Measurements from ENCODE around the gene PFKL.

Gene PFKL

DNA sequence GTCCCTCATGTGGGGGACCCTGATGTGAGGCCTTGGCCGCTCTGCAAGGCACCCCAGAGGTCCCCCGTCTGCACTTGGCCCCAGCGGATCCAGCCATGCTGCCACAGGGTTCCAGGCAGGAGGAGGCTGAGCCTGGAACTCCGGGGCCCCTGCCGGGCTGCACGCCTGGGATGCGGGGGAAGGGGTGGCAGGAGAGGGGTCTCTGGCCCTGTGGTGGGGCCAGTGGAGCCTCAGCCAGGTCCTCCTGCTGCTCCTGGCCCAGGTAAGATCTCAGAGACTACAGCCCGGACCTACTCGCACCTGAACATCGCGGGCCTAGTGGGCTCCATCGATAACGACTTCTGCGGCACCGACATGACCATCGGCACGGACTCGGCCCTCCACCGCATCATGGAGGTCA, 12.9 kb downstream of the PFKL start:
- in situ Hi-C loops (cut with MboI; ENCODE audit: low pct_unique_long_range_greater_than_20kb, low sequenced_read_pairs, unreplicated experiment) = no loop called here
- no peak for DNase-seq (ENCODE audit: low spot score)
- TF ChIP-seq, protein P1, sequence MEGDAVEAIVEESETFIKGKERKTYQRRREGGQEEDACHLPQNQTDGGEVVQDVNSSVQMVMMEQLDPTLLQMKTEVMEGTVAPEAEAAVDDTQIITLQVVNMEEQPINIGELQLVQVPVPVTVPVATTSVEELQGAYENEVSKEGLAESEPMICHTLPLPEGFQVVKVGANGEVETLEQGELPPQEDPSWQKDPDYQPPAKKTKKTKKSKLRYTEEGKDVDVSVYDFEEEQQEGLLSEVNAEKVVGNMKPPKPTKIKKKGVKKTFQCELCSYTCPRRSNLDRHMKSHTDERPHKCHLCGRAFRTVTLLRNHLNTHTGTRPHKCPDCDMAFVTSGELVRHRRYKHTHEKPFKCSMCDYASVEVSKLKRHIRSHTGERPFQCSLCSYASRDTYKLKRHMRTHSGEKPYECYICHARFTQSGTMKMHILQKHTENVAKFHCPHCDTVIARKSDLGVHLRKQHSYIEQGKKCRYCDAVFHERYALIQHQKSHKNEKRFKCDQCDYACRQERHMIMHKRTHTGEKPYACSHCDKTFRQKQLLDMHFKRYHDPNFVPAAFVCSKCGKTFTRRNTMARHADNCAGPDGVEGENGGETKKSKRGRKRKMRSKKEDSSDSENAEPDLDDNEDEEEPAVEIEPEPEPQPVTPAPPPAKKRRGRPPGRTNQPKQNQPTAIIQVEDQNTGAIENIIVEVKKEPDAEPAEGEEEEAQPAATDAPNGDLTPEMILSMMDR (IDR thresholded peaks at IDR 0.05; ENCODE audit: extremely low read depth, insufficient read depth, missing control alignments) = no peak

DNA sequence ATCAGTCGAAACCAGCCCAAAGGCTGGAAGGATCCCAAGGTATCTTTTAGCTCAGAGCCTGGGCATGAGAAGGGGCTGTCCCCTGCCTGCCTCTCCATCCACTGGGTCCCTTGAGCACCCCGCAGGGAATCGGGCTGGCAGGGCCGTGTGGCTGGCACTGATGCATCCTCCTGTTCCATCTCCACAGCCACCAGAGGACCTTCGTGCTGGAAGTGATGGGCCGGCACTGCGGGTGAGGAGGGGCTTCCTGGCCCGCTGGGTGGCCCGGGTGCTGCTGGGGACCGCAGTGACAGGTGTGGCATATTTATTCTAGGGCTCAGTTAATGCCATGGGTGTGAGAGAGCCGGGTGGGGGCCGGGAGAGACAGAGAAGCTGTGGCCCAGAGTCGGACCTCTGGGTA, 13.6 kb downstream of the PFKL start:
- no peak for DNase-seq (ENCODE audit: low spot score)
- in situ Hi-C loops (cut with MboI; ENCODE audit: low pct_unique_long_range_greater_than_20kb, low sequenced_read_pairs, unreplicated experiment) = no loop called here
- TF ChIP-seq, protein P1 (IDR thresholded peaks at IDR 0.05; ENCODE audit: extremely low read depth, insufficient read depth, missing control alignments) = no peak

DNA sequence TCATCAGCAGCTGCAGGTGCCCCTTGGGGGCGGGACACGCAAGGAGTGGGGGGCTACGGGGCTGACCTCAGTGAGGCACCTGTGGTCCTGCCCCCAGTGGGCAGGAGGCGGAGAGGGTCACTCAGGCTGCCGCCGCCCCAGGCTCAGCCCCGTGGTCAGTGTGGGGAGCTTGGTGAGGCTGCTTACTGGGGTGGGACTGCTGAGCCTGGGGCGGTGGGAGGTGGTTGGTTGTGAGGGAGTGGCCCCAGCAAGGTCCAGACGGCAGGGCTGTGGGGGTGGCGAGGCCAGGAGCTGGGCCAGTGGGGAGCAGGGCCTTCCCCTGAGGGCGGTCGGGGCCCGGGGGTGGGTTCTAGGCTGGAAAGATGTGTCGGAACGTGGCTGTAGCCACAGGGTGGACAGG, 14.3 kb downstream of the PFKL start:
- TF ChIP-seq, protein P1 (IDR thresholded peaks at IDR 0.05; ENCODE audit: extremely low read depth, insufficient read depth, missing control alignments) = no peak
- in situ Hi-C loops (cut with MboI; ENCODE audit: low pct_unique_long_range_greater_than_20kb, low sequenced_read_pairs, unreplicated experiment) = no loop called here
- no peak for DNase-seq (ENCODE audit: low spot score)

DNA sequence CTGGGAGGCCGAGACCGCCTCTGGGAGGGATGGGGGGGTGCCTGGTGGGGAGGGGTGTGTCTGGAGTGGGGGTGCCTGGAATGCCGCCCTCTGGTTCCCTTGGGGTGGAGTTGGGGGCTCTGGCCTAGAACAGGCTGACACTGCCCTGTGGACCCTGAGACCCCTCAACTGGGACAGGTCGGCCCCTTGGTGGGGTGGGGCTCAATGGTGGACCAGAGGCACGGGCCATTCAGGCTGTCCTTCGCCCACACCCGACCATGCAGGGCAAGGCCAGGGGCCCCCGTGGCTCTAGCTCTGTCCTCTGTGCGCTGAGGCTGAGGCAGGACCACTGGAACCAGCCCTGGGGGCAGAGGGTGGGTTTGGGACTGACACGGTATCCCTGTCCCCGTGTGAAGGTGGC, 14.7 kb downstream of the PFKL start:
- no peak for DNase-seq (ENCODE audit: low spot score)
- TF ChIP-seq, protein P1 (IDR thresholded peaks at IDR 0.05; ENCODE audit: extremely low read depth, insufficient read depth, missing control alignments) = no peak
- in situ Hi-C loops (cut with MboI; ENCODE audit: low pct_unique_long_range_greater_than_20kb, low sequenced_read_pairs, unreplicated experiment) = no loop called here

DNA sequence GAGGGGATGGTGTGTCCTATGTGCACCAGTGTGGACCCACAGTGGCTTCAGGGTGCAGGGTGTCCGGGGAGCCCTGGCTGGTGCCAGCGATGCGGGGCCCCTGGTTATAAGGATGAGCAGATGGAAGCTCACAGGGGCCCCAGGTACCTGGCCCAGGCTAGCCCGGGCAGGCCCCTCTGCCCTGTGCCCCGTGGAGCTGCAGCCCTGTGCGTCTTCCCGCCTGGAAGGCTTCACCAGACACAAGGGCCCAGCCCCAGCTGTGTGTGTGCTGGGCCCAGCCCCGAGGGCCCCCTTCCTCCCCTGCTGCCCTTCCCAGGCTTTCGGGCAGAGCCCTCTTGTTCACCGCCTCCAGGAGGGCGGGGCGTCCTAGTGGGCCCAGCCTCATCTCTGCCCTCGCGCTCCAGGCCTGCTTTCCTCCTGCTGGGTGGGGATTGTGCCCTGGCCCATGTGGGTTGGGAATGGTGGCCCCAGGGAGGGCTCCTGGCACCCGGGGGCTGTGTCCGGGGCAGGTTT, 15.9 kb downstream of the PFKL start:
- no peak for DNase-seq (ENCODE audit: low spot score)
- TF ChIP-seq, protein P1 (IDR thresholded peaks at IDR 0.05; ENCODE audit: extremely low read depth, insufficient read depth, missing control alignments) = no peak
- in situ Hi-C loops (cut with MboI; ENCODE audit: low pct_unique_long_range_greater_than_20kb, low sequenced_read_pairs, unreplicated experiment) = no loop called here

DNA sequence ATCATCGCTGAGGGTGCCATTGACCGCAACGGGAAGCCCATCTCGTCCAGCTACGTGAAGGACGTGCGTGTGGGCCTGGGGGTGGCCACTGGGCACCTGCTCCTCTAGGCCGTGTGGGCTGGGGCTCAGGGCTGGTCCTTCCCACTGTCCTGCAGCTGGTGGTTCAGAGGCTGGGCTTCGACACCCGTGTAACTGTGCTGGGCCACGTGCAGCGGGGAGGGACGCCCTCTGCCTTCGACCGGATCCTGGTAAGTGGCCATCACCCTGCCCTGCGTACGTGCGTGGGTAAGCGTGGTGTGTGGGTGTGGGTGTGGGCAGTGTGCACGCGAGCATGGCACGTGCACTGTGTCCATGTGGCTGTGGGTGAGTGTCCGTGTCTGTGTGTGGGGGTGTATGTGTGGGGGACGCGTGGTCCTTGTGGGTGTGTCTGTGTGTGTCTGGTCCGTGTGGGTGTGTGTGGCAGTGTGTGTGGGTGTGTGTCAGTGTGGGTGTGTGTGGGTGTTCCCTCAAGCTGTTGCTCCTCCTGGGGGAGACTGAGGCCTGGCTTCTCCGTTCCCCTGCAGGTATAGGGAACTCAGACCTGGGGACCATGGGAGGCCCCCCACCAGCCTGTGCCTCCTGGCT, 16.5 kb downstream of the PFKL start:
- TF ChIP-seq, protein P1 (IDR thresholded peaks at IDR 0.05; ENCODE audit: extremely low read depth, insufficient read depth, missing control alignments) = no peak
- DNase-seq (ENCODE audit: low spot score) = no peak
- in situ Hi-C loops (cut with MboI; ENCODE audit: low pct_unique_long_range_greater_than_20kb, low sequenced_read_pairs, unreplicated experiment) = no loop called here
